Erythroblast (primary cell): ENCODE results near the gene BPIFB2.

Experiments
- GATA1 ChIP-seq: IDR thresholded peaks from 2 replicates; pipeline ENCODE4 v1.6.1; 2011; ENCODE audit warnings: low read depth, mild to moderate bottlenecking, control low read depth, low read length, moderate library complexity
- POLR2A ChIP-seq: IDR thresholded peaks from 2 replicates; pipeline ENCODE4 v1.6.1; 2011; ENCODE audit warnings: mild to moderate bottlenecking, low read length

- TF ChIP-seq POLR2A = no peak
- TF ChIP-seq GATA1 = no peak
Observed at GRCh38 chr20:33038243-33038642, 30.7 kb downstream of the BPIFB2 start.
